Calu3 (cell line): ENCODE data around the gene PTOV1. TPM values are rescaled to one million over a fixed set of nuclear protein-coding genes. Genes with fewer than 3 reads are reported as not detected.

Experiments used
- BruUV-seq: library from RNA; stranded (reverse); fragments of 400-500 nt; replicated peaks from 2 replicates; lab custom pipeline; 2021; lab: Mats Ljungman, UMichigan
- CTCF ChIA-PET: fragments of 300-600 bp; sonication (Branson Sonifier 250); formaldehyde crosslinking; loops from one replicate; lab custom pipeline; 2022; ENCODE audit warnings: antibody characterized with exemption; lab: Charles Lee
- DNase-seq: peaks from one replicate; pipeline ENCODE4 v3.0.0; 2022
- H3K27ac Mint-ChIP-seq: one replicate; pipeline ENCODE4 v1.8.0; 2022; ENCODE audit warnings: mixed read lengths; ENCODE audit not compliant: unreplicated experiment
- H3K27me3 Mint-ChIP-seq: one replicate; pipeline ENCODE4 v1.8.0; 2022; ENCODE audit warnings: mixed read lengths; ENCODE audit not compliant: unreplicated experiment
- H3K36me3 Mint-ChIP-seq: one replicate; pipeline ENCODE4 v1.8.0; 2022; ENCODE audit warnings: mild to moderate bottlenecking, moderate library complexity, mixed read lengths; ENCODE audit not compliant: insufficient read depth, unreplicated experiment
- H3K4me1 Mint-ChIP-seq: one replicate; pipeline ENCODE4 v1.8.0; 2022; ENCODE audit warnings: mild to moderate bottlenecking, low read depth, mixed read lengths; ENCODE audit not compliant: unreplicated experiment
- H3K4me3 Mint-ChIP-seq: one replicate; pipeline ENCODE4 v1.8.0; 2022; ENCODE audit warnings: mild to moderate bottlenecking, low read depth, moderate library complexity, mixed read lengths; ENCODE audit not compliant: unreplicated experiment
- H3K9me3 Mint-ChIP-seq: one replicate; pipeline ENCODE4 v1.8.0; 2022; ENCODE audit warnings: low read depth, mixed read lengths; ENCODE audit not compliant: unreplicated experiment
- intact Hi-C: fragments of 100-400 bp; cut with micrococcal nuclease; formaldehyde crosslinking; loops from one replicate; pipeline ENCODE4 v1.10.0; 2022; ENCODE audit not compliant: unreplicated experiment
- total RNA-seq: library from RNA; stranded (reverse); gene quantifications from 2 replicates; pipeline ENCODE4 v1.2.3, GENCODE V29; 2022
- TF ChIP-seq, protein P1 (sequence below): fragments of 200-600 bp; IDR thresholded peaks from one replicate; pipeline ENCODE4 v1.8.0; 2022; ENCODE audit warnings: antibody characterized with exemption; ENCODE audit not compliant: unreplicated experiment

PTOV1 gene
- total RNA-seq, 1 experiment from 2014 or later: 256 TPM

- Mint-ChIP-seq H3K27ac (no peak overlapping the region), H3K4me3 (no peak overlapping the region), H3K36me3 (peaks cover 72% of the 10 kb centered on the region), H3K9me3 (no peaks in the 10 kb centered on the region), H3K4me1 (peaks cover 15% of the 10 kb centered on the region), H3K27me3 (no peaks in the 10 kb centered on the region)
- CTCF ChIA-PET: interaction anchor here (1.7 kb wide), 1 partner anchor 9 kb away, joined by 4 read pairs; no protein-coding TSS in a partner anchor
- TF ChIP-seq, protein P1, sequence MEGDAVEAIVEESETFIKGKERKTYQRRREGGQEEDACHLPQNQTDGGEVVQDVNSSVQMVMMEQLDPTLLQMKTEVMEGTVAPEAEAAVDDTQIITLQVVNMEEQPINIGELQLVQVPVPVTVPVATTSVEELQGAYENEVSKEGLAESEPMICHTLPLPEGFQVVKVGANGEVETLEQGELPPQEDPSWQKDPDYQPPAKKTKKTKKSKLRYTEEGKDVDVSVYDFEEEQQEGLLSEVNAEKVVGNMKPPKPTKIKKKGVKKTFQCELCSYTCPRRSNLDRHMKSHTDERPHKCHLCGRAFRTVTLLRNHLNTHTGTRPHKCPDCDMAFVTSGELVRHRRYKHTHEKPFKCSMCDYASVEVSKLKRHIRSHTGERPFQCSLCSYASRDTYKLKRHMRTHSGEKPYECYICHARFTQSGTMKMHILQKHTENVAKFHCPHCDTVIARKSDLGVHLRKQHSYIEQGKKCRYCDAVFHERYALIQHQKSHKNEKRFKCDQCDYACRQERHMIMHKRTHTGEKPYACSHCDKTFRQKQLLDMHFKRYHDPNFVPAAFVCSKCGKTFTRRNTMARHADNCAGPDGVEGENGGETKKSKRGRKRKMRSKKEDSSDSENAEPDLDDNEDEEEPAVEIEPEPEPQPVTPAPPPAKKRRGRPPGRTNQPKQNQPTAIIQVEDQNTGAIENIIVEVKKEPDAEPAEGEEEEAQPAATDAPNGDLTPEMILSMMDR: no peak
- intact Hi-C loops: no loop called here
- BruUV-seq: no TSS peak
- DNase-seq: no peak
These were observed 8.8 kb downstream of the PTOV1 start for GRCh38 chr19:49859682-49860335.

GRCh38 chr19:49860336-49861102 lies 9.6 kb downstream of the PTOV1 start:
- Mint-ChIP-seq H3K9me3 (no peaks in the 10 kb centered on the region), H3K27me3 (no peaks in the 10 kb centered on the region), H3K4me3 (peak overlapping the region; percentile 5), H3K36me3 (peaks cover 65% of the 10 kb centered on the region), H3K4me1 (peaks cover 22% of the 10 kb centered on the region), H3K27ac (no peak overlapping the region)
- intact Hi-C loops: no loop called here
- CTCF ChIA-PET: no interaction called here
- TF ChIP-seq, protein P1: no peak
- DNase-seq: no peak
- no TSS peak for BruUV-seq

DNA sequence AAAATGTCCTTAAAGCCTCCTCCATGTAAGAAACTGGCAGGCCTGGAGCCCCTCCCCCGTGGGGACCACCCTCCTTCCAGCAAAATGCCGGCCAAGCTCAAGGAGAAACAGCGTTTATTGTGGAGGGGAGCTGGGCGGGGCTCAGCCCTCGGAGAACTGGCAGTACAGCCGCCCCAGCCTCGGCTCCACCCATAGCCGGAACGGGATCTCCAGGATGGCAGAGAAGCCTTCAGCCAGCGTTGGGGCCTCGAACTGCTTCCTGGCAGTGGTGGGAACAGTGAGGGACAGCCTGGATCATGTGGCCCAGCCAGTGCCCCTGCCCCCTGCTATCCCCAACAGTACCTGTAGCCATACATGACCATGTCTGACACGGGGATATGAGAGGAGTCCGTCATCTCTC lies 10.1 kb downstream of the PTOV1 start:
- H3K27ac Mint-ChIP-seq: no peak overlapping the region
- intact Hi-C loops: no loop called here
- H3K9me3 Mint-ChIP-seq: no peaks in the 10 kb centered on the region
- H3K36me3 Mint-ChIP-seq: peaks cover 59% of the 10 kb centered on the region
- H3K4me3 Mint-ChIP-seq: no peak overlapping the region
- H3K4me1 Mint-ChIP-seq: peaks cover 28% of the 10 kb centered on the region
- no TSS peak for BruUV-seq
- DNase-seq: peak; percentile 22
- TF ChIP-seq, protein P1: no peak
- CTCF ChIA-PET: no interaction called here
- no peaks in the 10 kb centered on the region for H3K27me3 Mint-ChIP-seq

DNA sequence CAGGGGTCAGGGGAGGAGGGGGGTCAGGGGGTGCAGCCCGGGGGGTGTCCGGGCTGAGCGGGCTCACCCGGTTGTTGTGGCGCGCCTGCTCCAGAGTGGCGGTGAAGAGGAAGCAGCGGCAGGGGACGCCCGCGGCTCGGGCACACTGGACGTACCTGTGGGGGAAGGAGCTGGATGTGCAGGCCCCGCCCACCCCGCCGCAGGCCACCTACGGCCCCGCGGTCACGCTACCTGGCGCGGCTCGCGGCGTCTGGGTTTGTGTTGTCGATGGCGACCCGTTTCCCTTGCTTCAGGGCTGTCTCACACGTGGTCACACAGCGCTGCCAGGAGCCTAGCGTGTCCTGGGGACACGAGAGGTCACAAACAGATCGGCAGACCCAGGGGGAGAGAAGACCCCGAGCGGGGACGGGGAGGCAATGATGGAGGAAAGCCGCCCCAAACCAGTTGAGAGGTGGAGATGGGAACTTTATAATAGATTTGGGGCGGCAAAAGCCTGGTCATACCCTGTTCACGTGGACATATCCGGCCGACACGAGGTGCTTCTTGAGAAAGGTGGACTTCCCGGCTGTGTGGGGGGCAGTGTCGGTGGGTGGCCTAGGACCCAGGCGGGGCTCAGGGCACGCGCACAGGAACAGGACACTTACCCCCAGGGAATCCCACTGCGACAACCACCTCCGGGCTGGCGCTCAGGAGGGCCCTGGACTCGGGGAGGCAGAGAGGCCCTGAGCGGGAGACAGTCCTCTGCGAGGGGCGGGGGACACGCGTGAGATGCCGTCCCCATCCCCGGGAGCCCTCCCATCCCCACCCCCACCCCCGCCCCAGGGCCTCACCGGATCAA lies 10.8 kb downstream of the PTOV1 start:
- Mint-ChIP-seq H3K36me3 (peaks cover 53% of the 10 kb centered on the region), H3K4me1 (peaks cover 34% of the 10 kb centered on the region), H3K27ac (peak overlapping the region; percentile 36), H3K4me3 (no peak overlapping the region), H3K27me3 (no peaks in the 10 kb centered on the region), H3K9me3 (no peaks in the 10 kb centered on the region)
- TF ChIP-seq, protein P1: no peak
- CTCF ChIA-PET: no interaction called here
- intact Hi-C loops: no loop called here
- DNase-seq: no peak
- BruUV-seq: no TSS peak
